ENCODE results near the gene SCAI. TPM values are rescaled to one million over a fixed set of nuclear protein-coding genes. Genes with fewer than 3 reads are reported as not detected.
"Not testable (repeated sequence)": the region's sequence is repeated elsewhere in the genome, so short reads cannot be mapped to it uniquely, and the experiment has no call there.

SCAI gene
- total RNA-seq, 4 donors from 2014 or later: 5.6 to 10.4 (median 7.8) TPM

DNA sequence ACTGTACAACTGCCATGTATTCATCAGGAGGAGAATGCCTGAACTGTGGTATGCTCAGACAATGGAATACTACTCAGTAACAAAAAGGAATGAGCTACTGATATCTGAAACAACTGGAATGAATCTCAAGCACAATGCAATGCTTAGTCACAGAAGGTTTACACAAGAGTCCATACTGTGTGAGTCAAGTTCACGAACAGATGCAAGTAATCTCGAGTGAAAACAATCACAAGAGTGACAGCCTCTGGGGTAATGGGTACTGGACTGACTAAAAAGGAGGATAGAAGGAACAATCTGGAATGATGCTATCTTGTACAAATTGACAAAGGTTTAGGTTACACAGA is 182.9 kb downstream of the SCAI start:
- Histone ChIP-seq H3K36me3 (no peaks in the 10 kb centered on the region), H3K9me3 (no peaks in the 10 kb centered on the region), H3K4me1 (no peaks in the 10 kb centered on the region), H3K27me3 (no peaks in the 10 kb centered on the region), H3K4me3 (no peak overlapping the region), H3K27ac (replicated peaks in 1 of 4) (no peak overlapping the region)
- TF ChIP-seq CTCF (IDR thresholded peaks at IDR 0.05) (no peak), EP300 (IDR thresholded peaks at IDR 0.05) (no peak), POLR2A (IDR thresholded peaks at IDR 0.05; ENCODE audit: low read depth) (no peak), POLR2AphosphoS5 (IDR thresholded peaks at IDR 0.05) (no peak)
- 93% methylated on average over 2 of the region's 2 CpGs for WGBS
- intact Hi-C loops (cut with DNase I): no loop called here
- no peak for DNase-seq (ENCODE audit: extremely low spot score)

DNA sequence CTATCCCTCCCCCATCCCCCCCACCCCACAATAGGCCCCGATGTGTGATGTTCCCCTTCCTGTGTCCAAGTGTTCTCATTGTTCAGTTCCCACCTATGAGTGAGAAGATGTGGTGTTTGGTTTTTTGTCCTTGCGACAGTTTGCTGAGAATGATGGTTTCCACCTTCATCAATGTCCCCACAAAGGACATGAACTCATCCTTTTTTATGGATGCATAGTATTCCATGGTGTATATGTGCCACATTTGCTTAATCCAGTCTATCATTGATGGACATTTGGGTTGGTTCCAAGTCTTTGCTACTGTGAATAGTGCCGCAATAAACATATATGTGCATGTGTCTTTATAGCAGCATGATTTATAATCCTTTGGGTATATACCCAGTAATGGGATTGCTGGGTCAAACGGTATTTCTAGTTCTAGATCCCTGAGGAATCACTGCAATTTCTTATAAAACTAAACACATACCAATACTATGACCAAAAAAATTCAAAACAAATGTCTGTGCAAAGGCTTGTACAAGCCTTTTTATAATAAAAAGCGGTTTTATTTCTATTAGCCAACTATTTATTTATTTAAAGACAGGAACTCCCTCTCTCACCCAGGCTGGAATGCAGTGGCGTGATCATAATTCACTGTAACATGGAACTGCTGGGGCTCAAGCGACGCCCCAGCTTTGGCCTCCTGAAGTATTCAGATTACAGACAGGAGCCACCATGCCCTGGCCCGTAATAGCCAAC is 183.5 kb downstream of the SCAI start:
- intact Hi-C loops (cut with DNase I); H3K27ac ChIP-seq (replicated peaks in 1 of 4); H3K36me3 ChIP-seq; DNase-seq (ENCODE audit: extremely low spot score); H3K4me3 ChIP-seq; H3K9me3 ChIP-seq; H3K4me1 ChIP-seq; H3K27me3 ChIP-seq: not testable (repeated sequence)
- 95% methylated on average over 9 of the region's 9 CpGs for whole genome bisulfite sequencing

- H3K4me1 ChIP-seq: no peaks in the 10 kb centered on the region
- DNase-seq (ENCODE audit: extremely low spot score): no peak
- 82% methylated on average over 1 of the region's 1 CpG for WGBS
- H3K36me3 ChIP-seq: peaks cover 0 to 3% (median 1%) of the 10 kb centered on the region in 4 donors
- no peaks in the 10 kb centered on the region for H3K9me3 ChIP-seq
- intact Hi-C loops (cut with DNase I): no loop called here
- H3K27me3 ChIP-seq: no peaks in the 10 kb centered on the region
- no peak overlapping the region for H3K27ac ChIP-seq (replicated peaks in 1 of 4)
- TF ChIP-seq CTCF (IDR thresholded peaks at IDR 0.05): no peak
- TF ChIP-seq POLR2A (IDR thresholded peaks at IDR 0.05; ENCODE audit: low read depth): no peak
- no peak for TF ChIP-seq POLR2AphosphoS5 (IDR thresholded peaks at IDR 0.05)
- TF ChIP-seq EP300 (IDR thresholded peaks at IDR 0.05): no peak
- H3K4me3 ChIP-seq: no peak overlapping the region
These were observed 189.1 kb downstream of the SCAI start for GRCh38 chr9:124954255-124954654.

- TF ChIP-seq POLR2AphosphoS5 (IDR thresholded peaks at IDR 0.05) (no peak), EP300 (IDR thresholded peaks at IDR 0.05) (no peak), CTCF (IDR thresholded peaks at IDR 0.05) (no peak), POLR2A (IDR thresholded peaks at IDR 0.05; ENCODE audit: low read depth) (no peak)
- no peaks in the 10 kb centered on the region for H3K9me3 ChIP-seq
- intact Hi-C loops (cut with DNase I): no loop called here
- no peak for DNase-seq (ENCODE audit: extremely low spot score)
- H3K4me1 ChIP-seq: no peaks in the 10 kb centered on the region
- no peak overlapping the region for H3K4me3 ChIP-seq
- no peaks in the 10 kb centered on the region for H3K27me3 ChIP-seq
- H3K27ac ChIP-seq (replicated peaks in 1 of 4): no peak overlapping the region
- peaks cover 0 to 3% (median 1%) of the 10 kb centered on the region in 4 donors for H3K36me3 ChIP-seq
- 90% methylated on average over 3 of the region's 3 CpGs for WGBS
These were observed 193.1 kb downstream of the SCAI start for GRCh38 chr9:124950050-124950718.

DNA sequence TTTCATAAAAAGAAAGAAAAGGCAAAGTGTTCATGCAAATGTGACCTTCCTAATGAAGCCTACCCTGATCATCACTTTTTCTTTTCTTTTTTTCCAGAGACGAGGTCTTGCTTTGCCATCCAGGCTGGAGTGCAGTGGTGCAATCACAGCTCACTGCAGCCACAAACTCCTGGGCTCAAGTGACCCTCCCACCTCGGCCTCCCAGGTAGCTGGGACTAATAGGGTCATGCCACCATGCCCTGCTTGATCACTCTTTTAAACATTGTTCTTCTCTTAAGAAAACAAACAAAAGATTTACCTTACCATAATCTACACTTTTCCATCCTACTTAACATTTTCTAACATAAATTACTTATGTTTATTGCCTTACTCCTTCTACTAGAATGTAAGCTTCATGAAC is 193.9 kb downstream of the SCAI start:
- WGBS: 87% methylated on average over 2 of the region's 2 CpGs
- TF ChIP-seq POLR2AphosphoS5 (IDR thresholded peaks at IDR 0.05): no peak
- no peak for TF ChIP-seq CTCF (IDR thresholded peaks at IDR 0.05)
- TF ChIP-seq POLR2A (IDR thresholded peaks at IDR 0.05; ENCODE audit: low read depth): no peak
- no peak for TF ChIP-seq EP300 (IDR thresholded peaks at IDR 0.05)
- no peaks in the 10 kb centered on the region for H3K4me1 ChIP-seq
- intact Hi-C loops (cut with DNase I): no loop called here
- H3K27me3 ChIP-seq: no peaks in the 10 kb centered on the region
- H3K27ac ChIP-seq (replicated peaks in 1 of 4): no peak overlapping the region
- no peak overlapping the region for H3K4me3 ChIP-seq
- no peak for DNase-seq (ENCODE audit: extremely low spot score)
- H3K9me3 ChIP-seq: no peaks in the 10 kb centered on the region
- peaks cover 0 to 3% (median 1%) of the 10 kb centered on the region in 4 donors for H3K36me3 ChIP-seq
